NCI-H146 (cell line): ENCODE measurements around the gene CHAD.

Experiments
- DNase-seq: peaks from one replicate; lab custom pipeline; 2025; lab: John Stamatoyannopoulos, UW

Gene CHAD

GRCh38 chr17:50468304-50469207, at the start of gene CHAD:
TSS of gene CHAD (minus strand) at chr17:50468880. CDS start at chr17:50468813, 67 bp downstream.
- no peak for DNase-seq

GRCh38 chr17:50517504-50518383, 49.1 kb upstream of the CHAD start:
- no peak for DNase-seq

- DNase-seq, result no peak
Observed at GRCh38 chr17:50517011-50517410, 48.3 kb upstream of the CHAD start.

GRCh38 chr17:50514936-50515702, 46.4 kb upstream of the CHAD start:
- no peak for DNase-seq

- no peak for DNase-seq
Observed at GRCh38 chr17:50514388-50514787, 45.7 kb upstream of the CHAD start.

- DNase-seq, result no peak
Observed at GRCh38 chr17:50513495-50513894, 44.8 kb upstream of the CHAD start.

- no peak for DNase-seq
Observed at GRCh38 chr17:50511058-50511457, 42.4 kb upstream of the CHAD start.

GRCh38 chr17:50508573-50509460, 40.1 kb upstream of the CHAD start:
- DNase-seq, result no peak

GRCh38 chr17:50507871-50508572, 39.3 kb upstream of the CHAD start, which contains the start of gene MYCBPAP:
TSS of gene MYCBPAP (plus strand) at chr17:50508439. CDS start at chr17:50508675, 236 bp downstream.
- DNase-seq, result peak; percentile 83

- DNase-seq, result no peak
Observed at GRCh38 chr17:50506298-50506697, 37.6 kb upstream of the CHAD start.

- no peak for DNase-seq
Observed at GRCh38 chr17:50505591-50506130, 37.0 kb upstream of the CHAD start.

GRCh38 chr17:50502301-50502990, 33.8 kb upstream of the CHAD start:
- DNase-seq, result no peak

- DNase-seq, result no peak
Observed at GRCh38 chr17:50501054-50501453, 32.4 kb upstream of the CHAD start.

- no peak for DNase-seq
Observed at GRCh38 chr17:50499721-50500120, 31.0 kb upstream of the CHAD start.

GRCh38 chr17:50499270-50499669, 30.6 kb upstream of the CHAD start:
- DNase-seq, result no peak

- DNase-seq, result no peak
Observed at GRCh38 chr17:50498021-50498874, 29.6 kb upstream of the CHAD start.

- DNase-seq, result no peak
Observed at GRCh38 chr17:50495918-50496317, 27.2 kb upstream of the CHAD start.

- no peak for DNase-seq
Observed at GRCh38 chr17:50495217-50495823, 26.6 kb upstream of the CHAD start.
